ENCODE data around the gene AHDC1. TPM values are rescaled to one million over a fixed set of nuclear protein-coding genes. Genes with fewer than 3 reads are reported as not detected.

The AHDC1 gene
- total and polyA plus RNA-seq, 2 donors (not counting 3 experiments of a cell fraction or from before 2014, with no cell fraction given): 7.0 to 32.1 TPM

- DNase-seq (ENCODE audit: low read depth, low spot score): peak; percentile 98
- ChIA-PET POLR2A (interaction anchor here (0.8 kb wide), 1 partner anchor 112 kb away, joined by 6 read pairs; no protein-coding TSS in a partner anchor), CTCF (interaction anchor here (0.8 to 2.8 kb wide), 10 partner anchors 8 to 193 kb away, joined by 3 to 16 read pairs (median 4); no protein-coding TSS in a partner anchor)
- peaks cover 14% of the 10 kb centered on the region for H3K4me1 ChIP-seq (ENCODE audit: control insufficient read depth, extremely low read depth, insufficient read depth, low read length)
- TF ChIP-seq JUN (IDR thresholded peaks at IDR 0.05; ENCODE audit: borderline replicate concordance, insufficient read depth, insufficient read length, low read depth) (peak; percentile 54), FOS (IDR thresholded peaks at IDR 0.05; ENCODE audit: borderline replicate concordance, insufficient read depth, low read length) (peak; percentile 89), POLR2A (IDR thresholded peaks at IDR 0.05; ENCODE audit: low read depth, low read length) (peak; percentile 74), POLR2AphosphoS5 (IDR thresholded peaks at IDR 0.05; ENCODE audit: insufficient read depth, low read depth, low read length) (peak; percentile 75)
- TF ChIP-seq, protein P1, sequence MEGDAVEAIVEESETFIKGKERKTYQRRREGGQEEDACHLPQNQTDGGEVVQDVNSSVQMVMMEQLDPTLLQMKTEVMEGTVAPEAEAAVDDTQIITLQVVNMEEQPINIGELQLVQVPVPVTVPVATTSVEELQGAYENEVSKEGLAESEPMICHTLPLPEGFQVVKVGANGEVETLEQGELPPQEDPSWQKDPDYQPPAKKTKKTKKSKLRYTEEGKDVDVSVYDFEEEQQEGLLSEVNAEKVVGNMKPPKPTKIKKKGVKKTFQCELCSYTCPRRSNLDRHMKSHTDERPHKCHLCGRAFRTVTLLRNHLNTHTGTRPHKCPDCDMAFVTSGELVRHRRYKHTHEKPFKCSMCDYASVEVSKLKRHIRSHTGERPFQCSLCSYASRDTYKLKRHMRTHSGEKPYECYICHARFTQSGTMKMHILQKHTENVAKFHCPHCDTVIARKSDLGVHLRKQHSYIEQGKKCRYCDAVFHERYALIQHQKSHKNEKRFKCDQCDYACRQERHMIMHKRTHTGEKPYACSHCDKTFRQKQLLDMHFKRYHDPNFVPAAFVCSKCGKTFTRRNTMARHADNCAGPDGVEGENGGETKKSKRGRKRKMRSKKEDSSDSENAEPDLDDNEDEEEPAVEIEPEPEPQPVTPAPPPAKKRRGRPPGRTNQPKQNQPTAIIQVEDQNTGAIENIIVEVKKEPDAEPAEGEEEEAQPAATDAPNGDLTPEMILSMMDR (IDR thresholded peaks at IDR 0.05; ENCODE audit: extremely low read depth in 1 of 2, insufficient read depth in 1 of 2, low read depth in 1 of 2, low read length in 2 of 2): no peak
- intact Hi-C loops (cut with micrococcal nuclease) (loop anchor here (1.0 kb wide), 3 partner anchors 60 to 168 kb away; partner anchors contain the start of gene TMEM222), dilution Hi-C loops (cut with MboI; ENCODE audit: extremely low pct_ligation_motif_present, low sequenced_read_pairs) (no loop called here)
- peak within 1 kb of the TSS; percentile 95 for H3K27ac ChIP-seq (ENCODE audit: insufficient read depth, low read depth, low read length)
- peak within 1 kb of the TSS; percentile 42 to 83 (median 80) for H3K4me3 ChIP-seq (replicated peaks in 1 of 3; ENCODE audit: insufficient read depth in 1 of 3, low read depth in 1 of 3, low read length in 3 of 3)
- peak within 1 kb of the TSS; percentile 97 for H3K4me2 ChIP-seq (ENCODE audit: insufficient read depth, low read length)
- H3K79me2 ChIP-seq (ENCODE audit: control insufficient read depth, insufficient read depth, low read length): peaks cover 40% of the 10 kb centered on the region
- no peaks in the 10 kb centered on the region for H3K36me3 ChIP-seq (ENCODE audit: control insufficient read depth in 2 of 2, extremely low read depth in 1 of 2, insufficient read depth in 2 of 2, low read length in 2 of 2)
- H3K9me3 ChIP-seq (replicated peaks; ENCODE audit: control insufficient read depth, insufficient read depth, low read length): no peaks in the 10 kb centered on the region
- peak; percentile 98 for FAIRE-seq
- no peaks in the 10 kb centered on the region for H3K27me3 ChIP-seq (ENCODE audit: control insufficient read depth in 2 of 2, insufficient read depth in 2 of 2, low read length in 2 of 2)
- H4K20me1 ChIP-seq (replicated peaks; ENCODE audit: control insufficient read depth, extremely low read depth, insufficient read depth, low read length): no peaks in the 10 kb centered on the region
- H2AFZ ChIP-seq (ENCODE audit: low read depth, low read length): peak within 1 kb of the TSS; percentile 55
- no TSS peak for BruUV-seq (replicated peaks)
- peak within 1 kb of the TSS; percentile 93 for H3K9ac ChIP-seq (replicated peaks; ENCODE audit: extremely low read depth, insufficient read depth, low read length)
- H3K9me1 ChIP-seq (replicated peaks; ENCODE audit: control insufficient read depth, extremely low read depth, insufficient read depth, low read length): no peaks in the 10 kb centered on the region
Observed at GRCh38 chr1:27489973-27490741, 113.8 kb downstream of the AHDC1 start, which contains the start of gene WASF2. WASF2 (minus strand) TSS chr1:27490167; CDS start chr1:27428890, 61,277 bp downstream.
